ENCODE data around the gene CHCHD10.

DNA sequence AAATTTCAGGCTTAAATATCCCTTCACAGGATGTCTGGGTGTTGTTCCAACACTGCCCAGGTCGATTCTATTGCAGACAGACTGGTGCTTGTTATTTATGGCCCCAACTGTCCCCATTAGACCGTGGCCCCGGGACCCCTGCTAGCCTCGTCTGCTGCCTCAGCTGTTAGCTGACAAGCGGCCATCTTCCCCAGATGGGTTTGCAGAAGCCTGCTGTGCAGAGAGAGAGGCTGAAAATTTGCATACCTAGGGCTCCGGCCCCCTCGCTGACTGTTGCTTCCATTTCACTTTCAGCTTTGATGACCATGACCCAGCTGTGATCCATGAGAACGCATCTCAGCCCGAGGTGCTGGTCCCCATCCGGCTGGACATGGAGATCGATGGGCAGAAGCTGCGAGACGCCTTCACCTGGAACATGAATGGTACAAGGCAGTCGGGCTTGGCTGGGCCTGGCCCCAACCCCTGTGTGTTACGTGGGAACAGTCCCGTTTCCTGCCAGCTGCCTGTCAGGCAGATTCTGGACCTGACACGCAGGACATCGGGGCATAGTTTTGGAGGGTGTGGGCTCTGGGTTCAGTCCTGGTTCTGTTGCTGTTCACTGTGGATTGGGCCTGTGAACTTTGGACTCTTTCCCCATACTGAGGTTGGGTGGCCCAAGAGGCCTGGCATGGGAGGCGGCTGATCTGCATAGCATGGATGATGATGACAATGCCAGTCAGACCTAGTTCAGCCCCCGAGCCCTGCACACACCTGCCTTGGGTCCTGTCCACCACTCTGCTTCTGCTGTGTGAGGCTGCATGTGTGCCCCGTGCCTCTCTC lies 35.4 kb upstream of the CHCHD10 start:
- no peak for TF ChIP-seq GATA2 (IDR thresholded peaks at IDR 0.05; ENCODE audit: low read depth, low read length)
- no peak for TF ChIP-seq GATA3 (IDR thresholded peaks at IDR 0.05; ENCODE audit: low read depth, low read length)

Data from SH-SY5Y (cell line).